HUES64 (cell line): ENCODE results near the gene PTPRN2.

ENCODE experiments used
- H3K27ac ChIP-seq: 2 replicates; pipeline ENCODE4 v1.7.0; 2013; ENCODE audit warnings: low read depth, low read length, inconsistent platforms
- H3K27me3 ChIP-seq: 2 replicates; pipeline ENCODE4 v1.6.1; 2013; ENCODE audit warnings: mild to moderate bottlenecking, low read length; ENCODE audit not compliant: insufficient read depth
- H3K36me3 ChIP-seq: 2 replicates; pipeline ENCODE4 v1.6.1; 2013; ENCODE audit warnings: mild to moderate bottlenecking, low read length; ENCODE audit not compliant: insufficient read depth
- H3K4me1 ChIP-seq: 2 replicates; pipeline ENCODE4 v1.6.1; 2013; ENCODE audit warnings: mild to moderate bottlenecking, low read length, moderate library complexity; ENCODE audit not compliant: insufficient read depth
- H3K4me3 ChIP-seq: 2 replicates; pipeline ENCODE4 v1.5.1; 2013; ENCODE audit warnings: mild to moderate bottlenecking, low read length, moderate library complexity
- H3K9ac ChIP-seq: 2 replicates; pipeline ENCODE4 v1.6.1; 2013; ENCODE audit warnings: mild to moderate bottlenecking, low read depth, low read length
- H3K9me3 ChIP-seq: 2 replicates; pipeline ENCODE4 v1.6.1; 2013; ENCODE audit warnings: low read depth, low read length; ENCODE audit not compliant: insufficient read depth
- WGBS: fragments of 150-250, 120-280 bp; methylation state at CpG from one replicate; pipeline ENCODE4 v1.1.7; 2013; ENCODE audit warnings: missing lambda C conversion rate; 5-methylcytosine and 5-hydroxymethylcytosine counted together

PTPRN2 gene

GRCh38 chr7:158573310-158573709 lies 14.3 kb downstream of the PTPRN2 start:
- H3K9ac ChIP-seq: no peak overlapping the region
- H3K27ac ChIP-seq: no peak overlapping the region
- no peak overlapping the region for H3K4me3 ChIP-seq
- H3K4me1 ChIP-seq: no peaks in the 10 kb centered on the region
- no peaks in the 10 kb centered on the region for H3K27me3 ChIP-seq
- WGBS: 56% methylated on average over 4 of the region's 4 CpGs
- peaks cover 86% of the 10 kb centered on the region for H3K9me3 ChIP-seq
- H3K36me3 ChIP-seq: no peaks in the 10 kb centered on the region

GRCh38 chr7:158572000-158572828 lies 15.4 kb downstream of the PTPRN2 start:
- no peak overlapping the region for H3K4me3 ChIP-seq
- WGBS: 55% methylated on average over 7 of the region's 7 CpGs
- no peaks in the 10 kb centered on the region for H3K4me1 ChIP-seq

GRCh38 chr7:158570449-158571170 lies 17.0 kb downstream of the PTPRN2 start:
- Histone ChIP-seq H3K27ac (no peak overlapping the region), H3K9me3 (peaks cover 86% of the 10 kb centered on the region), H3K4me1 (no peaks in the 10 kb centered on the region), H3K27me3 (no peaks in the 10 kb centered on the region), H3K4me3 (no peak overlapping the region), H3K36me3 (no peaks in the 10 kb centered on the region), H3K9ac (no peak overlapping the region)
- 93% methylated on average over 44 of the region's 44 CpGs for WGBS

More at GRCh38 chr7:158572000-158572828, 15.4 kb downstream of the PTPRN2 start:
- H3K9ac ChIP-seq: no peak overlapping the region
- H3K27ac ChIP-seq: no peak overlapping the region
- no peaks in the 10 kb centered on the region for H3K27me3 ChIP-seq
- H3K9me3 ChIP-seq: peaks cover 85% of the 10 kb centered on the region
- no peaks in the 10 kb centered on the region for H3K36me3 ChIP-seq

- Histone ChIP-seq H3K27ac (no peak overlapping the region), H3K27me3 (no peaks in the 10 kb centered on the region), H3K9ac (no peak overlapping the region), H3K4me1 (no peaks in the 10 kb centered on the region), H3K4me3 (no peak overlapping the region), H3K9me3 (peaks cover 86% of the 10 kb centered on the region), H3K36me3 (no peaks in the 10 kb centered on the region)
- 92% methylated on average over 52 of the region's 53 CpGs for WGBS
Measured at GRCh38 chr7:158569858-158570323, 17.7 kb downstream of the PTPRN2 start.

- Histone ChIP-seq H3K9ac (no peak overlapping the region), H3K4me1 (no peaks in the 10 kb centered on the region), H3K27me3 (no peaks in the 10 kb centered on the region), H3K4me3 (no peak overlapping the region), H3K27ac (no peak overlapping the region), H3K9me3 (peaks cover 84% of the 10 kb centered on the region), H3K36me3 (no peaks in the 10 kb centered on the region)
- WGBS: 91% methylated on average over 57 of the region's 67 CpGs
Measured at GRCh38 chr7:158568974-158569857, 18.4 kb downstream of the PTPRN2 start.

- H3K9ac ChIP-seq: no peak overlapping the region
- no peaks in the 10 kb centered on the region for H3K27me3 ChIP-seq
- H3K4me1 ChIP-seq: no peaks in the 10 kb centered on the region
- peaks cover 84% of the 10 kb centered on the region for H3K9me3 ChIP-seq
- H3K36me3 ChIP-seq: no peaks in the 10 kb centered on the region
- WGBS: 73% methylated on average over 8 of the region's 8 CpGs
- H3K4me3 ChIP-seq: no peak overlapping the region
- H3K27ac ChIP-seq: no peak overlapping the region
Measured at GRCh38 chr7:158567153-158567603, 20.4 kb downstream of the PTPRN2 start.

- WGBS: 71% methylated on average over 7 of the region's 7 CpGs
Measured at GRCh38 chr7:158564663-158565035, 23.0 kb downstream of the PTPRN2 start.

GRCh38 chr7:158563911-158564662 lies 23.5 kb downstream of the PTPRN2 start:
- H3K4me1 ChIP-seq: no peaks in the 10 kb centered on the region
- WGBS: 70% methylated on average over 10 of the region's 11 CpGs
- no peaks in the 10 kb centered on the region for H3K36me3 ChIP-seq
- H3K27ac ChIP-seq: no peak overlapping the region
- peaks cover 92% of the 10 kb centered on the region for H3K9me3 ChIP-seq
- H3K4me3 ChIP-seq: no peak overlapping the region
- H3K9ac ChIP-seq: no peak overlapping the region
- H3K27me3 ChIP-seq: no peaks in the 10 kb centered on the region

More at GRCh38 chr7:158564663-158565035, 23.0 kb downstream of the PTPRN2 start:
- Histone ChIP-seq H3K27me3 (no peaks in the 10 kb centered on the region), H3K9ac (no peak overlapping the region), H3K36me3 (no peaks in the 10 kb centered on the region), H3K9me3 (peaks cover 89% of the 10 kb centered on the region), H3K4me1 (no peaks in the 10 kb centered on the region), H3K27ac (no peak overlapping the region), H3K4me3 (no peak overlapping the region)

GRCh38 chr7:158563051-158563450 lies 24.6 kb downstream of the PTPRN2 start:
- WGBS: 84% methylated on average over 13 of the region's 13 CpGs
- H3K4me1 ChIP-seq: no peaks in the 10 kb centered on the region
- H3K9ac ChIP-seq: no peak overlapping the region
- H3K36me3 ChIP-seq: no peaks in the 10 kb centered on the region
- H3K27ac ChIP-seq: no peak overlapping the region
- H3K27me3 ChIP-seq: no peaks in the 10 kb centered on the region
- H3K4me3 ChIP-seq: no peak overlapping the region
- H3K9me3 ChIP-seq: peaks cover 91% of the 10 kb centered on the region

- Histone ChIP-seq H3K27ac (no peak overlapping the region), H3K9me3 (peaks cover 92% of the 10 kb centered on the region), H3K9ac (no peak overlapping the region), H3K4me3 (no peak overlapping the region), H3K36me3 (no peaks in the 10 kb centered on the region), H3K27me3 (no peaks in the 10 kb centered on the region), H3K4me1 (no peaks in the 10 kb centered on the region)
- WGBS: 87% methylated on average over 6 of the region's 6 CpGs
Measured at GRCh38 chr7:158562517-158562916, 25.1 kb downstream of the PTPRN2 start.
